Activated gamma-delta T cell treated with anti-CD3 and anti-CD28 coated beads, Interleukin-2, amount 50 U/mL, for 16 hours (primary cell): Measurements from ENCODE around the gene XKRX.

Experiments
- DNase-seq: peaks from one replicate; pipeline ENCODE4 v3.0.0-alpha.2; 2020; ENCODE audit warnings: low read depth

XKRX gene

GRCh38 chrX:100928660-100929613 is at the start of gene XKRX:
XKRX (minus strand) TSS chrX:100928917; CDS start chrX:100928304, 613 bp downstream.
- peak; percentile 1 for DNase-seq

- DNase-seq, result no peak
Observed at GRCh38 chrX:100976211-100976610, 47.5 kb upstream of the XKRX start.

GRCh38 chrX:100975212-100975611 is 46.5 kb upstream of the XKRX start:
- no peak for DNase-seq

GRCh38 chrX:100973411-100973810 is 44.7 kb upstream of the XKRX start:
- no peak for DNase-seq

- DNase-seq, result no peak
Observed at GRCh38 chrX:100969936-100970335, 41.2 kb upstream of the XKRX start.

- no peak for DNase-seq
Observed at GRCh38 chrX:100969408-100969807, 40.7 kb upstream of the XKRX start, which contains the start of gene ARL13A. ARL13A (plus strand) TSS chrX:100969708; CDS start chrX:100973690, 3,982 bp downstream.

- no peak for DNase-seq
Observed at GRCh38 chrX:100964362-100964761, 35.6 kb upstream of the XKRX start.

- no peak for DNase-seq
Observed at GRCh38 chrX:100962811-100963210, 34.1 kb upstream of the XKRX start.

GRCh38 chrX:100948557-100948956 is 19.8 kb upstream of the XKRX start:
- DNase-seq, result no peak

- no peak for DNase-seq
Observed at GRCh38 chrX:100946299-100946927, 17.7 kb upstream of the XKRX start.

- no peak for DNase-seq
Observed at GRCh38 chrX:100944601-100945000, 15.9 kb upstream of the XKRX start.

- no peak for DNase-seq
Observed at GRCh38 chrX:100939333-100939732, 10.6 kb upstream of the XKRX start.

GRCh38 chrX:100935767-100936166 is 7.0 kb upstream of the XKRX start:
- no peak for DNase-seq

- DNase-seq, result no peak
Observed at GRCh38 chrX:100931925-100932285, 3.2 kb upstream of the XKRX start.

- DNase-seq, result no peak
Observed at GRCh38 chrX:100931218-100931924, 2.7 kb upstream of the XKRX start.

GRCh38 chrX:100926453-100926852 is 2.3 kb downstream of the XKRX start:
- no peak for DNase-seq

- no peak for DNase-seq
Observed at GRCh38 chrX:100924375-100924774, 4.3 kb downstream of the XKRX start.

- DNase-seq, result no peak
Observed at GRCh38 chrX:100915562-100915961, 13.2 kb downstream of the XKRX start.

- DNase-seq, result no peak
Observed at GRCh38 chrX:100913111-100913510, 15.6 kb downstream of the XKRX start.

GRCh38 chrX:100911731-100912130 is 17.0 kb downstream of the XKRX start:
- no peak for DNase-seq

- no peak for DNase-seq
Observed at GRCh38 chrX:100905620-100906019, 23.1 kb downstream of the XKRX start.

- DNase-seq, result no peak
Observed at GRCh38 chrX:100904433-100904832, 24.3 kb downstream of the XKRX start.
